Aorta (tissue), 5 donors: Measurements from ENCODE around the gene SH3BP1. TPM values are rescaled to one million over a fixed set of nuclear protein-coding genes. Genes with fewer than 3 reads are reported as not detected.

Source experiments
- ATAC-seq: fragments of 200-7000 bp; cut with Tn5 transposase; one replicate; pipeline ENCODE4 v1.9.1; 2022; ENCODE audit warnings: moderate library complexity; ENCODE audit not compliant: low FRiP score
- DNase-seq, 2 donors: peaks; one replicate each; pipeline ENCODE4 v3.0.0-alpha.2; 2020
- H3K27ac ChIP-seq, 2 donors: one replicate each; pipeline ENCODE4 v1.5.1; 2013; ENCODE audit warnings: low read length in 2 of 2, mild to moderate bottlenecking in 2 of 2, moderate library complexity in 2 of 2, control low read depth in 1 of 2, inconsistent platforms in 1 of 2, low read depth in 1 of 2
- H3K27me3 ChIP-seq, 2 donors: one replicate each; pipeline ENCODE4 v1.6.1; 2013; ENCODE audit warnings: control low read depth in 1 of 2, low read length in 1 of 2, mild to moderate bottlenecking in 1 of 2, moderate library complexity in 1 of 2; ENCODE audit not compliant: insufficient read depth in 2 of 2, control insufficient read depth in 1 of 2
- H3K36me3 ChIP-seq, 2 donors: one replicate each; pipeline ENCODE4 v1.6.1; 2013; ENCODE audit warnings: control low read depth in 1 of 2, low read length in 1 of 2, mild to moderate bottlenecking in 1 of 2; ENCODE audit not compliant: insufficient read depth in 2 of 2, control insufficient read depth in 1 of 2
- H3K4me1 ChIP-seq, 2 donors: one replicate each; pipeline ENCODE4 v1.6.1; 2013; ENCODE audit warnings: low read length in 2 of 2, control low read depth in 1 of 2, mild to moderate bottlenecking in 1 of 2, moderate library complexity in 1 of 2; ENCODE audit not compliant: insufficient read depth in 2 of 2, control insufficient read depth in 1 of 2
- H3K4me3 ChIP-seq, 2 donors: one replicate each; pipeline ENCODE4 v1.5.1; 2013; ENCODE audit warnings: low read length in 2 of 2, control low read depth in 1 of 2, mild to moderate bottlenecking in 1 of 2
- H3K9me3 ChIP-seq: one replicate; pipeline ENCODE4 v1.6.1; 2013; ENCODE audit warnings: mild to moderate bottlenecking, low read length; ENCODE audit not compliant: control insufficient read depth
- WGBS, 2 donors: extraction: QIAGEN DNeasy Blood & Tissue Kit; methylation state at CpG; one replicate each; pipeline ENCODE4 v1.1.7; 2013; 5-methylcytosine and 5-hydroxymethylcytosine counted together
- intact Hi-C, 2 donors: fragments of 100-400 bp; cut with DNase I; formaldehyde crosslinking; loops; one replicate each; pipeline versions ENCODE4 v1.14.2 to v1.15.0; 2022
- polyA plus RNA-seq, 2 donors: library from polyadenylated mRNA; stranded (reverse); fragments of 200-250 nt; gene quantifications; one replicate each; pipeline ENCODE4 v1.2.3, GENCODE V29; 2013
- total RNA-seq, 2 donors: library from RNA; stranded (reverse); fragmentation: NEBNext Ultra II Directional; extraction: Animal tissue kit (Norgen Biotek cat#: 25700); gene quantifications; one replicate each; pipeline ENCODE4 v1.2.1, GENCODE V29; 2021
- donor health status: healthy with polysubstance abuse.
- donor health status: Bipolar disorder and iron deficiency.
- donor health status: DM: no; HTN: no; CAD: no.
- donor health status: DM: no; HTN: no; CAD: no.
- donor health status: DM: yes; HTN: yes; CAD: no.

SH3BP1 gene
- total and polyA plus RNA-seq, 4 donors = 3.5 to 18.2 (median 11.0) TPM

- Histone ChIP-seq H3K36me3 (no peaks in the 10 kb centered on the region), H3K4me3 (no peak overlapping the region), H3K27ac (no peak overlapping the region), H3K4me1 (no peaks in the 10 kb centered on the region), H3K27me3 (no peaks in the 10 kb centered on the region), H3K9me3 (no peaks in the 10 kb centered on the region)
- ATAC-seq = no peak
- intact Hi-C loops = no loop called here
- peak in 1 of 2 donors; percentile 82 for DNase-seq
- WGBS, 2 donors = 85 to 88% methylated on average over 15 of the region's 15 CpGs
Observed at GRCh38 chr22:37610480-37611129, 28.9 kb upstream of the SH3BP1 start.

DNA sequence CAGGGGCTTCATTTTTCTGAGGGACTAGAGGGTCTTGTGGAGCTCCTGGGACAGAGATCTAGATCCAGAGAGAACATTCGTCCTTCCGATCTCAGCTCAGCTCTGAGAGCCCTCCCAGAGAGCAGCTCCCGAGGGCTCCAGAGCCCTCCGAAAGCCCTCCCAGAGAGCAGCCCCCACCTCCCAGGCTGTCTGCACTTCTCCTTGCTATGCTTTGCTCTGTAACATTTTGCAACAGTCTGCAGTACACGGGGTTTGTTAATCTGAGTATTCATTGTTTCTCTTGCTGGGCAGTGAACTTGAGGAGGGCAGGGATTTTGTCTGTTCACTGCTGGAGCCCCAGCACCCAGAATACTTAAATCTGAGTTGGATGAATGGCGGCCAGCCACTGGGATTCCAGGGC lies 28.3 kb upstream of the SH3BP1 start:
- H3K4me1 ChIP-seq = no peaks in the 10 kb centered on the region
- peaks cover 0 to 2% of the 10 kb centered on the region in 2 donors for H3K36me3 ChIP-seq
- WGBS, 2 donors = 64 to 74% methylated on average over 6 of the region's 6 CpGs
- no peak overlapping the region for H3K4me3 ChIP-seq
- DNase-seq = no peak
- H3K27me3 ChIP-seq = no peaks in the 10 kb centered on the region
- intact Hi-C loops = no loop called here
- no peak for ATAC-seq
- H3K27ac ChIP-seq = no peak overlapping the region
- H3K9me3 ChIP-seq = no peaks in the 10 kb centered on the region

GRCh38 chr22:37616201-37617083 lies 23.0 kb upstream of the SH3BP1 start:
- Histone ChIP-seq H3K27ac (no peak overlapping the region), H3K27me3 (no peaks in the 10 kb centered on the region), H3K4me3 (no peak overlapping the region), H3K9me3 (no peaks in the 10 kb centered on the region), H3K36me3 (peaks cover 0 to 5% of the 10 kb centered on the region in 2 donors), H3K4me1 (no peaks in the 10 kb centered on the region)
- DNase-seq (peak in 1 of 2 donors; percentile 43), ATAC-seq (no peak)
- 90 to 91% methylated on average over 26 to 27 of the region's 27 CpGs for WGBS, 2 donors
- intact Hi-C loops = no loop called here

DNA sequence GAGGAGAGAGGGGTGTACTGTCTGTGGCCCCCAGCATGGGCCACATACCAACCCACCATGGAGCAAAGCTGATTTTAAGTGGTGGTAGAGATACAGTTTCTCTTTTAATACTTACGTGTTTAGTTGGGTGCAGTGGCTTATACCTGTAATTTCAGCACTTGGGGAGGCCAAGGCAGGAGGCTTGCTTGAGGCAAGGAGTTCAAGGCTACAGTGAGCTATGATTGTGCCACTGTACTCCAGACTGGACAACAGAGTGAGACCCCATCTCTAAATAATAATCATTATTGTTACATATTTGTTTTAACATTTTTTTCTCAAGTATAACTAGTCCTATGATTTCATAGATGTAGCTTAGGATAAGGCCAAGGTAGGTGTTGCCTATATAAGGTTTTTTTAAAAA lies 22.0 kb upstream of the SH3BP1 start:
- H3K4me1 ChIP-seq = no peaks in the 10 kb centered on the region
- H3K4me3 ChIP-seq = no peak overlapping the region
- H3K9me3 ChIP-seq = no peaks in the 10 kb centered on the region
- no peak for DNase-seq
- no peaks in the 10 kb centered on the region for H3K27me3 ChIP-seq
- WGBS, 2 donors = 83 to 88% methylated on average over 1 of the region's 1 CpG
- no peak for ATAC-seq
- H3K27ac ChIP-seq = no peak overlapping the region
- intact Hi-C loops = no loop called here
- H3K36me3 ChIP-seq = peaks cover 0 to 5% of the 10 kb centered on the region in 2 donors

GRCh38 chr22:37618072-37618656 lies 21.3 kb upstream of the SH3BP1 start:
- no peak overlapping the region for H3K4me3 ChIP-seq
- ATAC-seq = no peak
- H3K27me3 ChIP-seq = no peaks in the 10 kb centered on the region
- no peaks in the 10 kb centered on the region for H3K4me1 ChIP-seq
- DNase-seq = no peak
- 89 to 90% methylated on average over 14 of the region's 14 CpGs for WGBS, 2 donors
- peaks cover 0 to 5% of the 10 kb centered on the region in 2 donors for H3K36me3 ChIP-seq
- intact Hi-C loops = no loop called here
- H3K27ac ChIP-seq = no peak overlapping the region
- H3K9me3 ChIP-seq = no peaks in the 10 kb centered on the region

GRCh38 chr22:37618674-37619073 lies 20.8 kb upstream of the SH3BP1 start:
- ATAC-seq = no peak
- H3K9me3 ChIP-seq = no peaks in the 10 kb centered on the region
- H3K27ac ChIP-seq = no peak overlapping the region
- 83 to 88% methylated on average over 6 of the region's 6 CpGs for WGBS, 2 donors
- no peaks in the 10 kb centered on the region for H3K4me1 ChIP-seq
- H3K27me3 ChIP-seq = no peaks in the 10 kb centered on the region
- H3K36me3 ChIP-seq = peaks cover 0 to 5% of the 10 kb centered on the region in 2 donors
- intact Hi-C loops = no loop called here
- DNase-seq = no peak
- no peak overlapping the region for H3K4me3 ChIP-seq

DNA sequence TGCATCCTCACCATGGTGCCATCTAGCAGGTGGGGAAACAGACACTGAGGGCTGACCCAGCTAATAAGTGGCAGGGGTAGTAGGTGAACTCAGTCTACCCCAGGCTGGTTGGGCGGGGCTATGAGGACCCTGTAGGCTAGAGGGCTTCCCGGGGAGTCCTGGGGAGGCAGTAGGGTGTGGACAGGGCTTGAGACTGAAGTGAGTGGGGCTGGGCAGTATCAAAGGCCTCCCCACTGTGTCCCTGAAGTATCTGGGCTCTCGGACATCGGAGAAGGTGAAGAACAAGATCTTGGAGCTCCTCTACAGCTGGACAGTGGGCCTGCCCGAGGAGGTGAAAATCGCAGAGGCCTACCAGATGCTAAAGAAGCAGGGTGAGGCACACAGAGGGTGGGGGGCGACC lies 19.5 kb upstream of the SH3BP1 start:
- Histone ChIP-seq H3K36me3 (peaks cover 0 to 5% of the 10 kb centered on the region in 2 donors), H3K4me1 (no peaks in the 10 kb centered on the region), H3K27ac (no peak overlapping the region), H3K27me3 (no peaks in the 10 kb centered on the region), H3K9me3 (no peaks in the 10 kb centered on the region), H3K4me3 (no peak overlapping the region)
- ATAC-seq (no peak), DNase-seq (no peak)
- intact Hi-C loops = loop anchor here in 1 of 2 donors (5.0 kb wide), 1 partner anchor 62 kb away; no protein-coding TSS in a partner anchor
- 80 to 89% methylated on average over 7 of the region's 7 CpGs for WGBS, 2 donors

DNA sequence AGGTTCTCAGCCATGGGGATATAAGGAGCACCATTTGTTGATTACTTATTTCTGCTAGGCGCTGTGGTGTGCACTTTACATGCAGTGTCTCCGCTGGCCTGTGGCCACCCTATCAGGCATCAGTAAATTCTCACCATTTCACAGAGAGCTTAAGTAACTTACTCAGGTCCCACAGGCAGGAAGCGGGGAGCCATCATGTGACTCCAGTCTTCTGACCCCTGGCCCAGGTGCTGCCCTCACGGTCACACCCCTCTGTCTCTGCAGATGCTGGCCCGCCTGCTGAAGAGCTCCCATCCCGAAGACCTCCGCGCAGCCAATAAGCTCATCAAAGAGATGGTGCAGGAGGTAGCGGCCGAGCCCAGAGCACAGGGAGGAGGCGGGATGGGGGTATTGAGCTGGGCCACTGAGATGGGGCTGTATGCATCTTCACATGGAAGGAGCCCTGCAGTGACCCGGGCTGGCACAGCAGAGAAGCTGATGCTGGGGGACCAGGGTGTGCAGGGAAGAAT lies 18.1 kb upstream of the SH3BP1 start:
- no peak for DNase-seq
- no peaks in the 10 kb centered on the region for H3K4me1 ChIP-seq
- H3K9me3 ChIP-seq = no peaks in the 10 kb centered on the region
- H3K27me3 ChIP-seq = no peaks in the 10 kb centered on the region
- no peak for ATAC-seq
- H3K4me3 ChIP-seq = no peak overlapping the region
- H3K36me3 ChIP-seq = peaks cover 0 to 2% of the 10 kb centered on the region in 2 donors
- intact Hi-C loops = loop anchor here in 1 of 2 donors (5.0 kb wide), 1 partner anchor 61 kb away; no protein-coding TSS in a partner anchor
- no peak overlapping the region for H3K27ac ChIP-seq
- 84 to 92% methylated on average over 12 of the region's 12 CpGs for WGBS, 2 donors
